ENCODE data around the gene NUDT14. TPM values are rescaled to one million over a fixed set of nuclear protein-coding genes. Genes with fewer than 3 reads are reported as not detected.
A peak's percentile ranks its signal among the peaks of the same experiment; 100 is the strongest.

Gene NUDT14
- total and polyA plus RNA-seq, 4 experiments from 2014 or later, result 10.5 to 20.2 (median 17.7) TPM

DNA sequence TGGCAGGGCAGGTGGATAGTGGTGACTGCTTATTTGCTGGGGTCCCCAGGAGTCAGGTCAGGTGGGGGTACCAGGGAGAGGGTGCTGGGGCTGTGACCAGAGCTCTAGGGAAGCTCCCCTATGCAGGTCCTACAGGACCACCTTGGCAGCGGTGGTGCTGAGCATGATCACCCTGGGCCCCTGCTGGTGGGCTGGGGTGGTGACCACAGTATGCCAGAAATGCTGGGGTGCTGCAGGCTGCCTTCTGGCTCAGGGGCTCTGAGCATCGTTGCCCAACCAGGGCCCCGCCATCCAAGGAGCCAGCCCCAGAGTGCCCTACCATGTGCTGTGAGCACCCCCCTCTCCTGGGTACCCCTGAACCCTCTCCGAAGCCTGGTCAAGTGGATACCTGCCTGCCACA, 17.5 kb upstream of the NUDT14 start:
- no peak overlapping the region for H3K27ac Mint-ChIP-seq
- H3K4me1 ChIP-seq (ENCODE audit: insufficient read depth, low read length), result peaks cover 58% of the 10 kb centered on the region

GRCh38 chr14:105197211-105197641, 16.1 kb upstream of the NUDT14 start:
- no peak overlapping the region for H3K27ac Mint-ChIP-seq
- peaks cover 18 to 44% (median 27%) of the 10 kb centered on the region in 4 donors for H3K4me1 Mint-ChIP-seq
- Histone ChIP-seq H3K4me3 (ENCODE audit: low read length in 2 of 2) (no peak overlapping the region), H3K27ac (ENCODE audit: low read depth, low read length) (no peak overlapping the region), H3K27me3 (ENCODE audit: insufficient read depth, low read length) (peaks cover 8% of the 10 kb centered on the region), H3K4me1 (ENCODE audit: insufficient read depth, low read length) (peaks cover 57% of the 10 kb centered on the region), H3K9me3 (ENCODE audit: control insufficient read depth in 1 of 2, low read length in 2 of 2) (no peaks in the 10 kb centered on the region), H3K36me3 (ENCODE audit: insufficient read depth, low read length) (no peaks in the 10 kb centered on the region)
- ChIA-PET POLR2A (ENCODE audit: partially characterized antibody) (interaction anchor here (1.1 kb wide), 1 partner anchor 104 kb away, joined by 3 read pairs; the partner anchor contains the start of gene BRF1), CTCF (ENCODE audit: partially characterized antibody) (no interaction called here)
- H3K36me3 Mint-ChIP-seq, result no peaks in the 10 kb centered on the region
- DNase-seq, result no peak
- intact Hi-C loops (cut with micrococcal nuclease), result no loop called here
- peaks cover 22 to 26% of the 10 kb centered on the region in 2 donors for H3K27me3 Mint-ChIP-seq
- H3K4me3 Mint-ChIP-seq, result no peak overlapping the region
- H3K9me3 Mint-ChIP-seq, result no peaks in the 10 kb centered on the region

More for the DNA sequence above, 17.5 kb upstream of the NUDT14 start:
- no peak overlapping the region for H3K4me3 Mint-ChIP-seq
- ChIA-PET CTCF (ENCODE audit: partially characterized antibody) (no interaction called here), POLR2A (ENCODE audit: partially characterized antibody) (no interaction called here)
- no peak overlapping the region for H3K27ac ChIP-seq (ENCODE audit: low read depth, low read length)
- no peaks in the 10 kb centered on the region for H3K36me3 ChIP-seq (ENCODE audit: insufficient read depth, low read length)
- H3K4me1 Mint-ChIP-seq, result peaks cover 16 to 39% (median 30%) of the 10 kb centered on the region in 4 donors
- no peaks in the 10 kb centered on the region for H3K9me3 Mint-ChIP-seq
- no peaks in the 10 kb centered on the region for H3K9me3 ChIP-seq (ENCODE audit: control insufficient read depth in 1 of 2, low read length in 2 of 2)
- no peak overlapping the region for H3K4me3 ChIP-seq (ENCODE audit: low read length in 2 of 2)
- intact Hi-C loops (cut with micrococcal nuclease), result no loop called here
- H3K27me3 Mint-ChIP-seq, result peaks cover 22 to 26% of the 10 kb centered on the region in 2 donors
- no peaks in the 10 kb centered on the region for H3K36me3 Mint-ChIP-seq
- no peak for DNase-seq
- H3K27me3 ChIP-seq (ENCODE audit: insufficient read depth, low read length), result peaks cover 8% of the 10 kb centered on the region

GRCh38 chr14:105196265-105196960, 15.3 kb upstream of the NUDT14 start:
- Mint-ChIP-seq H3K4me3 (peak overlapping the region in 1 of 8 donors; percentile 22), H3K27ac (no peak overlapping the region), H3K9me3 (no peaks in the 10 kb centered on the region), H3K27me3 (peaks cover 20 to 26% of the 10 kb centered on the region in 2 donors), H3K4me1 (peaks cover 14 to 38% (median 21%) of the 10 kb centered on the region in 4 donors), H3K36me3 (no peaks in the 10 kb centered on the region)
- DNase-seq, result no peak
- Histone ChIP-seq H3K4me3 (ENCODE audit: low read length in 2 of 2) (no peak overlapping the region), H3K27me3 (ENCODE audit: insufficient read depth, low read length) (peaks cover 8% of the 10 kb centered on the region), H3K36me3 (ENCODE audit: insufficient read depth, low read length) (no peaks in the 10 kb centered on the region), H3K27ac (ENCODE audit: low read depth, low read length) (no peak overlapping the region), H3K9me3 (ENCODE audit: control insufficient read depth in 1 of 2, low read length in 2 of 2) (no peaks in the 10 kb centered on the region), H3K4me1 (ENCODE audit: insufficient read depth, low read length) (peaks cover 49% of the 10 kb centered on the region)
- ChIA-PET POLR2A (ENCODE audit: partially characterized antibody) (interaction anchor here (1.0 kb wide), 1 partner anchor 118 kb away, joined by 3 read pairs; the partner anchor contains the start of gene PACS2), CTCF (ENCODE audit: partially characterized antibody) (no interaction called here)
- intact Hi-C loops (cut with micrococcal nuclease), result no loop called here

- Histone ChIP-seq H3K36me3 (ENCODE audit: insufficient read depth, low read length) (no peaks in the 10 kb centered on the region), H3K4me1 (ENCODE audit: insufficient read depth, low read length) (peaks cover 47% of the 10 kb centered on the region), H3K27ac (ENCODE audit: low read depth, low read length) (no peak overlapping the region), H3K4me3 (ENCODE audit: low read length in 2 of 2) (no peak overlapping the region), H3K27me3 (ENCODE audit: insufficient read depth, low read length) (peaks cover 8% of the 10 kb centered on the region), H3K9me3 (ENCODE audit: control insufficient read depth in 1 of 2, low read length in 2 of 2) (no peaks in the 10 kb centered on the region)
- ChIA-PET CTCF (ENCODE audit: partially characterized antibody) (interaction anchor here (1.0 to 2.0 kb wide), 5 partner anchors 8 to 109 kb away, joined by 3 to 7 read pairs (median 6); partner anchors contain the start of gene JAG2), POLR2A (ENCODE audit: partially characterized antibody) (interaction anchor here (1.0 kb wide), 2 partner anchors 52 to 119 kb away, joined by 3 read pairs; partner anchors contain the start of genes BTBD6 and PACS2)
- DNase-seq, result no peak
- H3K4me3 Mint-ChIP-seq, result peak overlapping the region in 4 of 8 donors; percentile 32 to 62 (median 44)
- no peaks in the 10 kb centered on the region for H3K36me3 Mint-ChIP-seq
- no peak overlapping the region for H3K27ac Mint-ChIP-seq
- H3K9me3 Mint-ChIP-seq, result no peaks in the 10 kb centered on the region
- peaks cover 14 to 38% (median 21%) of the 10 kb centered on the region in 4 donors for H3K4me1 Mint-ChIP-seq
- intact Hi-C loops (cut with micrococcal nuclease), result loop anchor here (2.0 kb wide), 1 partner anchor 157 kb away; no protein-coding TSS in a partner anchor
- H3K27me3 Mint-ChIP-seq, result peaks cover 20 to 26% of the 10 kb centered on the region in 2 donors
These were observed 14.6 kb upstream of the NUDT14 start for GRCh38 chr14:105195522-105196264.

DNA sequence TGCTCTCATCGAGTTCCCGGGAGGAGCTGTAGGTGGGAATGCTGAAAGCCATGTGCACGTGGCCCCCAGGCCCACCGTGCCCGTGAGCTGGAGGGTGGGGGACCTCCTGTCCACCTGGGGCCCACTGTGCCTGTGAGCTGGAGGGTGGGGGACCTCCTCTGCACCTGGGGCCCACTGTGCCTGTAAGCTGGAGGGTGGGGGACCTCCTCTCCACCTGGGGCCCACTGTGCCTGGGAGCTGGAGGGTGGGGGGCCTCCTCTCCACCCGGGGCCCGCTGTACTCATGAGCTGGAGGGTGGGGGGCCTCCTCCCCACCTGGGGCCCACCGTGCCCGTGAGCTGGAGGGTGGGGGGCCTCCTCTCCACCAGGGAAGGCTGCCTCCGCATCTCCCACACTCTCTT, 13.9 kb upstream of the NUDT14 start:
- no peak overlapping the region for H3K27ac Mint-ChIP-seq
- intact Hi-C loops (cut with micrococcal nuclease), result loop anchor here (2.0 kb wide), 1 partner anchor 158 kb away; no protein-coding TSS in a partner anchor
- H3K36me3 Mint-ChIP-seq, result no peaks in the 10 kb centered on the region
- Histone ChIP-seq H3K27ac (ENCODE audit: low read depth, low read length) (no peak overlapping the region), H3K27me3 (ENCODE audit: insufficient read depth, low read length) (peaks cover 8% of the 10 kb centered on the region), H3K9me3 (ENCODE audit: control insufficient read depth in 1 of 2, low read length in 2 of 2) (no peaks in the 10 kb centered on the region), H3K4me3 (ENCODE audit: low read length in 2 of 2) (no peak overlapping the region), H3K4me1 (ENCODE audit: insufficient read depth, low read length) (peaks cover 47% of the 10 kb centered on the region), H3K36me3 (ENCODE audit: insufficient read depth, low read length) (no peaks in the 10 kb centered on the region)
- H3K27me3 Mint-ChIP-seq, result peaks cover 20 to 26% of the 10 kb centered on the region in 2 donors
- ChIA-PET POLR2A (ENCODE audit: partially characterized antibody) (interaction anchor here (1.0 kb wide), 1 partner anchor 53 kb away, joined by 3 read pairs; the partner anchor contains the start of gene BTBD6), CTCF (ENCODE audit: partially characterized antibody) (interaction anchor here (0.7 to 2.0 kb wide), 6 partner anchors 9 to 109 kb away, joined by 3 to 7 read pairs (median 5); partner anchors contain the start of gene JAG2)
- H3K9me3 Mint-ChIP-seq, result no peaks in the 10 kb centered on the region
- no peak overlapping the region for H3K4me3 Mint-ChIP-seq
- H3K4me1 Mint-ChIP-seq, result peaks cover 14 to 39% (median 21%) of the 10 kb centered on the region in 4 donors
- DNase-seq, result no peak

DNA sequence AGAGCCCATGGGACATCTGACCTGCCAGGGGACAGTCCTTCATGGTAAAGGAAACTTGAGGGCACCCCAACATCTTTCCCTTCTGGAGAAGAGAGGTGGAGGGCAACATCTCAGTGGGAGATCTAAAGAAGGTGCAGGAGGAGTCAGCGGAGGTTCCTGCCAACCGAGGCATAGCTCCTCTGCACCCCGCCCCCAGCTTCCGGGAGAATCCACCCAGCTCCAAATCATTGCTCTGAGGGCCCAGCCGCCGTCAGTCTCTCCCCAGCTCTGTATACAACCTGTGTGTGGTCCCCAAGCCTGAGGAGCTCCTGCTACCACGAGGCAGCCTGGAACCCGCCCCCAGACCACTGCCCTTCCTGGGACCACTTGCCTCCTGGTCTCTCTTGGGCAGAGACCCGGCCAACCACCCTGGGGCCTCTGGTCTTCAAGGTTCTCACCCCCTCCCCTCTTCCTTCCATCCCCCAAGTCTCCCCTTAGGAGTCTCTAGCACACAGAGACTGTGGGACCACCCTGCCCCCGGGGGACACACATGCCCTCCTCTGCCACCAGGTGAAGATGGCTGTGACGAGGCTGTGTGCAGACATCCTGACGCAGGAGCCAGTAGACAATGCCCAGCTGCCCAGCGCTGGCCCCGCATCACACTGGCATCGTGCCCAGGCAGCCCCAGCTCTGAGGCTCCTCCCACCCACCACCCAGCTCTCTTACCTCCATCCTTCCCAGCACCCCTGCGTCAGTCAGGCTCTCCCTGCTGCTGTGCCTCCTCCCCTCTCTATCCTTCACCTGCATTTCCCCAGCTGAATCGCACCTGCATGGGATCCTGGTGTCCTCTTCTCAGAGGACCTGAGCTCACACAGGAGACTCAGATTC, 13.0 kb upstream of the NUDT14 start:
- Mint-ChIP-seq H3K4me3 (peak overlapping the region in 7 of 8 donors; percentile 21 to 74 (median 34)), H3K27me3 (peaks cover 17 to 23% of the 10 kb centered on the region in 2 donors), H3K36me3 (no peaks in the 10 kb centered on the region), H3K9me3 (no peaks in the 10 kb centered on the region), H3K27ac (peak overlapping the region in 3 of 7 donors; percentile 64 to 91 (median 79)), H3K4me1 (peaks cover 14 to 39% (median 21%) of the 10 kb centered on the region in 4 donors)
- Histone ChIP-seq H3K27ac (ENCODE audit: low read depth, low read length) (no peak overlapping the region), H3K27me3 (ENCODE audit: insufficient read depth, low read length) (peaks cover 8% of the 10 kb centered on the region), H3K4me1 (ENCODE audit: insufficient read depth, low read length) (peaks cover 47% of the 10 kb centered on the region), H3K36me3 (ENCODE audit: insufficient read depth, low read length) (no peaks in the 10 kb centered on the region), H3K9me3 (ENCODE audit: control insufficient read depth in 1 of 2, low read length in 2 of 2) (no peaks in the 10 kb centered on the region), H3K4me3 (ENCODE audit: low read length in 2 of 2) (no peak overlapping the region)
- ChIA-PET CTCF (ENCODE audit: partially characterized antibody) (interaction anchor here (0.6 to 2.0 kb wide), 7 partner anchors 9 to 158 kb away, joined by 3 to 7 read pairs (median 4); partner anchors contain the start of gene JAG2), POLR2A (ENCODE audit: partially characterized antibody) (no interaction called here)
- DNase-seq, result peak in 1 of 5 donors; percentile 66
- intact Hi-C loops (cut with micrococcal nuclease), result loop anchor here (2.0 kb wide), 1 partner anchor 159 kb away; no protein-coding TSS in a partner anchor
